ENCODE results near the gene AP5M1.

The AP5M1 gene

GRCh38 chr14:57290751-57291150, 22.0 kb downstream of the AP5M1 start:
- no peak for DNase-seq (ENCODE audit: low read depth)
- no peak overlapping the region for H3K4me3 ChIP-seq (ENCODE audit: low read depth, low read length)
- TF ChIP-seq CTCF (IDR thresholded peaks at IDR 0.05; ENCODE audit: control insufficient read depth, extremely low read depth, insufficient read depth): no peak

DNA sequence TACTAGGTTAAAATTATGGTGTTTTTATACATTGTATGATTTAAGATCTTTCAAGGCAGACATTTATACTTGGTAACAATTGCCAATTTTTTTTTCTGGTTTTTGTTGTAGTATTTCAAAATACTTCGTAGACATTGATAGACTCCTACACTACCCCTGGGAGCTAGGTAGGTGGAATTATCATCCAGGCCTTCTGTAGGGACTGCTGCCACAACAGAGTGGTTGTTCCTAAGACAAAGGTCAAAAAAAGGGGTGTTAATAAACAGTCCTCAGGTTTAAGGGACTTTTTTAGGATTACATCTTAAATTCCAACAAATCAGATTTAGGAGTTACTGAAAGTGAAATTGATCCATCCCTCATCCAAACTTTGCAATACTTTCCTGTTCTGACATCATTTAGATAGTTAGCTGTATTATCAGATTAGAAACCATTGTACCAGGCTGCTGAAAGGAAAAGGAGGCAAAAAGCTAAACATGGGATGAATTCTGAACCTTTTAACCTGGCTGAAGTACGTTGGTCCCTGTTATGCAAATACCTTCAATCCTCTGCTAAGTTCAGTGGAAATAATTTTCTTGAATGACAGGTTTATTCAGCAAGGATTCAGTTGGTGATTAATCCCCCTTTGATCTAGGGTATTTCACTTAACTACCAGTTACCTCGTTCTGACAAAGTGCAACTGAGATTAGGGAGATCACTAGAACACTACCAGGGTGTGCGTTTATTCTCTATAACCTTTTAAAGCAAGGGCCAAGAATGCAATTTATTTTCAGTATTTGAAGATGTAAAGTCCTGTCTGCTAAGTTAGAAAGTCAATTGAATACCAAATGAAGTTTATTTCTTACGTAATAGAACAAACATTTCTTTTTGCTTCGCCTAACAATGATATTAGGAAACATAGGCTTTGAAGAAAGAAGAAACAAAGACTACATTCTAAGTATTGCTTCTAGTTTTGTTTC, 23.2 kb downstream of the AP5M1 start:
- TF ChIP-seq CTCF (IDR thresholded peaks at IDR 0.05; ENCODE audit: control insufficient read depth, extremely low read depth, insufficient read depth): no peak
- DNase-seq (ENCODE audit: low read depth): no peak
- H3K4me3 ChIP-seq (ENCODE audit: low read depth, low read length): no peak overlapping the region

- TF ChIP-seq CTCF (IDR thresholded peaks at IDR 0.05; ENCODE audit: control insufficient read depth, extremely low read depth, insufficient read depth): peak; percentile 24; the same call in 1 of the 2 replicates
- H3K4me3 ChIP-seq (ENCODE audit: low read depth, low read length): no peak overlapping the region
- no peak for DNase-seq (ENCODE audit: low read depth)
Observed at GRCh38 chr14:57293866-57294837, 25.4 kb downstream of the AP5M1 start.

DNA sequence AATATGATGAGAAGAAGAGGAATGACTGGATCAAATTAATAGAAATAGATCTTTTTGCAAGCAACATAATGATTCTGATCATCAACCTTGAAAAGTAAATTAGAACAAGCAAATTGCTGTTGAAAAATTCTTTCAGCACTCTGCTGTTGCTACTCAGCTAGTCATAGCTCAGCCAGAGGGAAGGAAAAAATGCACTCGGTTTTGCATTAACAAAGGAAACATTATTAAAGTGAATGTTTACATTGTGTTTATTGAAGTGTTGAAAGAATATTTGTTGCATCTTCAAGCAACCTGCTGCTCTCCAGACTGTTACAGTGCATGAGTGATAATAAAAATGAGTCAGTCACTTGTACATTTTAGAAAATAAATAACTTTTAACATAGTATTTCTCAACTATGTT, 26.5 kb downstream of the AP5M1 start:
- no peak overlapping the region for H3K4me3 ChIP-seq (ENCODE audit: low read depth, low read length)
- DNase-seq (ENCODE audit: low read depth): no peak
- TF ChIP-seq CTCF (IDR thresholded peaks at IDR 0.05; ENCODE audit: control insufficient read depth, extremely low read depth, insufficient read depth): no peak

DNA sequence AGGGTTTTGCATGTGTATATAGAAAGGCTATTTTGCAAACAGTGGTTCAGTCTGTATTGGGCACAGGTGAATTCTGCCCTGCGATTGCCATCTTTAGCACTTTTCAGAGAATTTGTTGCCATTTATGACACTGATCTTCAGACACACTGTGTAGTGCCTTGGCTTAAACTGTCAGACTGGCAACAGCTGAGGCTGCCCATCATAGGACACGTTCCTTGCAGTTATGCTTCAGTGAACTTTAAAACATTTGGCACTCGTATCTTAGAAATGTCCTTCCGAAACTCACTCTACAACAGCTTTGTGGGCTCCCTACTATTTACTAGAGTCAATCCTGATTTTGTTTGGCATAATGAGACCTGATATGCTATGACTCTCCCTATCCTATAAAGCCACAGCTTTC, 29.1 kb downstream of the AP5M1 start:
- no peak for DNase-seq (ENCODE audit: low read depth)
- TF ChIP-seq CTCF (IDR thresholded peaks at IDR 0.05; ENCODE audit: control insufficient read depth, extremely low read depth, insufficient read depth): no peak
- H3K4me3 ChIP-seq (ENCODE audit: low read depth, low read length): no peak overlapping the region

DNA sequence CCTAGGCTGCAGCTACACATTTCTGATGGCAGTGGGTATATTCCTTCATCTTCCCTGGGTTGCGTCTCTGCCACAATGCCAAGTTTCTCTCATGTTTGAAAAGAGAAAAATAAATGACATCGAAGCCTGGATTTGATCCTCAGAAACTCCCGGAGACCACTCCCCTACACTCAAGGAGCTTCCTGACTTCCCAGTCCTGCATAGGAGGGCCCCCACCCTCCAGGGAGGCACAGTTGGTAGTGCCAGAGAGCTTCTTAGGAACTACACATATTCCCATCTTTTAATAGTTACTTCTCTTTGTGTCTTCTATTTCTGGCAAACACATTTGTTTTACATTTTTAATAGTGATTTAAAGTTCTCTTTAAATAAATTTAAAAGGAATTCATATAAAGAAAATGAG, 30.7 kb downstream of the AP5M1 start:
- no peak for DNase-seq (ENCODE audit: low read depth)
- H3K4me3 ChIP-seq (ENCODE audit: low read depth, low read length): no peak overlapping the region
- TF ChIP-seq CTCF (IDR thresholded peaks at IDR 0.05; ENCODE audit: control insufficient read depth, extremely low read depth, insufficient read depth): no peak

Measured in LNCaP clone FGC (cell line).